HG02763 (cell line): Measurements from ENCODE around the gene ETV4.

Experiments used
- ATAC-seq: cut with Tn5 transposase; IDR thresholded peaks from one replicate; pipeline ENCODE4 v1.9.1; 2021; ENCODE audit warnings: mild to moderate bottlenecking, moderate library complexity; ENCODE audit not compliant: unreplicated experiment

ETV4 gene

GRCh38 chr17:43547189-43547550 lies 1.0 kb upstream of the ETV4 start:
- ATAC-seq: no peak

GRCh38 chr17:43545383-43545632 lies 832 bp downstream of the ETV4 start:
- ATAC-seq: no peak

GRCh38 chr17:43543771-43544575 lies 2.2 kb downstream of the ETV4 start:
- no peak for ATAC-seq

- ATAC-seq: no peak
These were observed 2.8 kb downstream of the ETV4 start for GRCh38 chr17:43543300-43543699.

GRCh38 chr17:43542859-43543258 lies 3.3 kb downstream of the ETV4 start:
- ATAC-seq: no peak

- no peak for ATAC-seq
These were observed 5.1 kb downstream of the ETV4 start for GRCh38 chr17:43540821-43541674.

- ATAC-seq: no peak
These were observed 9.7 kb downstream of the ETV4 start for GRCh38 chr17:43536236-43536992.

- no peak for ATAC-seq
These were observed 11.2 kb downstream of the ETV4 start for GRCh38 chr17:43534909-43535308.

- ATAC-seq: no peak
These were observed 12.4 kb downstream of the ETV4 start for GRCh38 chr17:43533699-43534098.

- no peak for ATAC-seq
These were observed 13.6 kb downstream of the ETV4 start for GRCh38 chr17:43532581-43532980.

GRCh38 chr17:43531955-43532354 lies 14.2 kb downstream of the ETV4 start:
- ATAC-seq: no peak

GRCh38 chr17:43531082-43531378 lies 15.1 kb downstream of the ETV4 start:
- no peak for ATAC-seq

- no peak for ATAC-seq
These were observed 15.7 kb downstream of the ETV4 start for GRCh38 chr17:43530288-43531081.

- ATAC-seq: no peak
These were observed 16.2 kb downstream of the ETV4 start for GRCh38 chr17:43529947-43530287.

- no peak for ATAC-seq
These were observed 16.9 kb downstream of the ETV4 start for GRCh38 chr17:43528988-43529814.

GRCh38 chr17:43528319-43528987 lies 17.7 kb downstream of the ETV4 start:
- no peak for ATAC-seq

- no peak for ATAC-seq
These were observed 19.1 kb downstream of the ETV4 start for GRCh38 chr17:43526886-43527648.

- ATAC-seq: no peak
These were observed 21.1 kb downstream of the ETV4 start for GRCh38 chr17:43524945-43525575.

GRCh38 chr17:43521389-43521788 lies 24.8 kb downstream of the ETV4 start:
- ATAC-seq: no peak
